Kidney (tissue), 14 donors: Measurements from ENCODE around the gene FAM227B. TPM values are rescaled to one million over a fixed set of nuclear protein-coding genes. Genes with fewer than 3 reads are reported as not detected.

ENCODE experiments used
- DNase-seq, 5 donors: peaks; one replicate each; pipeline ENCODE4 v3.0.0-alpha.2; 2013 to 2020
- FAIRE-seq: peaks from 2 replicates; lab custom pipeline; 2012; peaks lifted over from hg19 to GRCh38; lab: Jason Lieb, UNC
- H3K27ac ChIP-seq, 2 donors: one replicate each; pipeline ENCODE4 v1.7.0; 2013; ENCODE audit warnings: low read depth in 2 of 2, low read length in 2 of 2, inconsistent platforms in 1 of 2
- H3K27me3 ChIP-seq: one replicate; pipeline ENCODE4 v1.7.1; 2013; ENCODE audit warnings: low read length, inconsistent platforms; ENCODE audit not compliant: control insufficient read depth, insufficient read depth
- H3K36me3 ChIP-seq, 3 donors: one replicate each; pipeline versions ENCODE4 v1.7.0 to v1.7.1; 2013; ENCODE audit warnings: low read length in 3 of 3, control low read depth in 1 of 3, inconsistent platforms in 1 of 3; ENCODE audit not compliant: insufficient read depth in 3 of 3, control insufficient read depth in 2 of 3
- H3K4me1 ChIP-seq, 3 donors: one replicate each; pipeline versions ENCODE4 v1.7.0 to v1.7.1; 2013; ENCODE audit warnings: low read length in 3 of 3, inconsistent platforms in 1 of 3, low read depth in 1 of 3; ENCODE audit not compliant: control insufficient read depth in 2 of 3, insufficient read depth in 2 of 3
- H3K4me3 ChIP-seq, 3 donors: one replicate each; pipeline versions ENCODE4 v1.7.0 to v1.8.1; 2013; ENCODE audit warnings: low read length in 3 of 3, control low read depth in 1 of 3, inconsistent platforms in 1 of 3
- H3K9ac ChIP-seq, 3 donors: one replicate each; pipeline versions ENCODE4 v1.7.0 to v1.7.1; 2013; ENCODE audit warnings: low read length in 3 of 3, control low read depth in 1 of 3, inconsistent platforms in 1 of 3
- H3K9me3 ChIP-seq, 3 donors: one replicate each; pipeline versions ENCODE4 v1.7.0 to v1.7.1; 2013; ENCODE audit warnings: low read length in 3 of 3, control low read depth in 1 of 3, inconsistent platforms in 1 of 3; ENCODE audit not compliant: control insufficient read depth in 2 of 3, insufficient read depth in 1 of 3
- CTCF ChIP-seq: IDR thresholded peaks from 3 replicates; pipeline ENCODE4 v1.5.1; 2012; ENCODE audit warnings: mild to moderate bottlenecking, moderate library complexity, borderline replicate concordance; ENCODE audit not compliant: insufficient read depth; ENCODE audit errors: extremely low read depth
- intact Hi-C: fragments of 100-400 bp; cut with DNase I; formaldehyde crosslinking; loops from one replicate; pipeline ENCODE4 v1.11.1; 2022
- polyA plus RNA-seq: library from polyadenylated mRNA; stranded (reverse); fragments of 350-450 nt; fragmentation: Illumina TruSeq; extraction: RNeasy Lipid Tissue Mini Kit (QIAGEN cat#74804); gene quantifications from one replicate; pipeline ENCODE4 v1.2.3, GENCODE V29; 2014; ENCODE audit warnings: low read depth, low replicate concordance; ENCODE audit not compliant: insufficient read depth
- total RNA-seq: library from RNA; stranded (reverse); fragmentation: NEBNext Ultra II Directional; extraction: Animal tissue kit (Norgen Biotek cat#: 25700); gene quantifications from one replicate; pipeline ENCODE4 v1.2.1, GENCODE V29; 2021
- donor health status: control.
- donor health status: control.
- donor health status: control.
- donor health status: control.
- donor health status: control.
- donor health status: DM: yes; HTN: yes; CAD: no.
- donor health status: Normal renal cell carcinoma (clear cell type).

Gene FAM227B
- total and polyA plus RNA-seq, 2 donors from 2014 or later = 11.7 to 12.2 TPM

GRCh38 chr15:49309889-49310288 is 310.7 kb downstream of the FAM227B start:
- Histone ChIP-seq H3K27me3 (no peaks in the 10 kb centered on the region), H3K36me3 (peaks cover 0 to 9% (median 0%) of the 10 kb centered on the region in 3 donors), H3K27ac (no peak overlapping the region), H3K4me1 (no peaks in the 10 kb centered on the region), H3K9ac (no peak overlapping the region), H3K9me3 (no peaks in the 10 kb centered on the region), H3K4me3 (no peak overlapping the region)
- intact Hi-C loops = no loop called here
- DNase-seq (no peak), FAIRE-seq (no peak)
- no peak for TF ChIP-seq CTCF

GRCh38 chr15:49308686-49309085 is 311.9 kb downstream of the FAM227B start:
- Histone ChIP-seq H3K9me3 (no peaks in the 10 kb centered on the region), H3K36me3 (peaks cover 0 to 12% (median 7%) of the 10 kb centered on the region in 3 donors), H3K27ac (no peak overlapping the region), H3K9ac (no peak overlapping the region), H3K4me1 (no peaks in the 10 kb centered on the region), H3K4me3 (no peak overlapping the region), H3K27me3 (no peaks in the 10 kb centered on the region)
- DNase-seq = no peak
- intact Hi-C loops = no loop called here
- no peak for FAIRE-seq
- TF ChIP-seq CTCF = no peak

GRCh38 chr15:49306551-49306950 is 314.1 kb downstream of the FAM227B start:
- H3K36me3 ChIP-seq = peaks cover 0 to 8% (median 7%) of the 10 kb centered on the region in 3 donors
- intact Hi-C loops = no loop called here
- no peak for TF ChIP-seq CTCF
- H3K27me3 ChIP-seq = no peaks in the 10 kb centered on the region
- H3K27ac ChIP-seq = no peak overlapping the region
- H3K9me3 ChIP-seq = no peaks in the 10 kb centered on the region
- no peak for DNase-seq
- FAIRE-seq = no peak
- H3K4me3 ChIP-seq = no peak overlapping the region
- no peaks in the 10 kb centered on the region for H3K4me1 ChIP-seq
- H3K9ac ChIP-seq = no peak overlapping the region

- no peaks in the 10 kb centered on the region for H3K27me3 ChIP-seq
- H3K4me1 ChIP-seq = no peaks in the 10 kb centered on the region
- DNase-seq (no peak), FAIRE-seq (no peak)
- H3K36me3 ChIP-seq = peaks cover 0 to 7% (median 5%) of the 10 kb centered on the region in 3 donors
- no peak overlapping the region for H3K9ac ChIP-seq
- intact Hi-C loops = no loop called here
- no peaks in the 10 kb centered on the region for H3K9me3 ChIP-seq
- no peak for TF ChIP-seq CTCF
- H3K27ac ChIP-seq = no peak overlapping the region
- H3K4me3 ChIP-seq = no peak overlapping the region
These were observed 317.6 kb downstream of the FAM227B start for GRCh38 chr15:49303003-49303402.
